Measurements from ENCODE around the gene KNSTRN. TPM values are rescaled to one million over a fixed set of nuclear protein-coding genes. Genes with fewer than 3 reads are reported as not detected.

The KNSTRN gene
- total and polyA plus RNA-seq, 2 of the 8 experiments (the other 6 are each of a cell fraction or from before 2014, with no cell fraction given), result 25.1 to 79.4 TPM

DNA sequence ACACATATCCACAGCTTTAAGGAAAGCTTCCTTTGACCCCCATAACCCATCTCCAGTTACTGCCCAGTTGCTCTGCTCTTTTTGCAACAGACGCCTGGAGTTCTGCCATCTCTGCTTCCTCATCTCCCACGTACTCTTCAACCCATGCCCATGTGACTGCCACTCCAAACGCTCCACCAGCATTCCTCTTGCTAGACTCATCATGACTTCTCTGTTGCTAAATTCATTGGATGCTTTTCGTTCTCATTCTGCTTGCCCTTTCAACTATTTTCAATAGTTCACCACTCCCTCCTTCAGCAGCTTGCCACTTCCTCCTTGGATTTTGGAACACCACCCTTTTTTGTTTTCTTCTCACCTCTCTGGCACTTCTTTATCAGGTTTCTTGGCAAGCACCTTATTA is 2.7 kb upstream of the KNSTRN start (continued):
- TF ChIP-seq, protein P1, sequence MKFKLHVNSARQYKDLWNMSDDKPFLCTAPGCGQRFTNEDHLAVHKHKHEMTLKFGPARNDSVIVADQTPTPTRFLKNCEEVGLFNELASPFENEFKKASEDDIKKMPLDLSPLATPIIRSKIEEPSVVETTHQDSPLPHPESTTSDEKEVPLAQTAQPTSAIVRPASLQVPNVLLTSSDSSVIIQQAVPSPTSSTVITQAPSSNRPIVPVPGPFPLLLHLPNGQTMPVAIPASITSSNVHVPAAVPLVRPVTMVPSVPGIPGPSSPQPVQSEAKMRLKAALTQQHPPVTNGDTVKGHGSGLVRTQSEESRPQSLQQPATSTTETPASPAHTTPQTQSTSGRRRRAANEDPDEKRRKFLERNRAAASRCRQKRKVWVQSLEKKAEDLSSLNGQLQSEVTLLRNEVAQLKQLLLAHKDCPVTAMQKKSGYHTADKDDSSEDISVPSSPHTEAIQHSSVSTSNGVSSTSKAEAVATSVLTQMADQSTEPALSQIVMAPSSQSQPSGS (IDR thresholded peaks at IDR 0.05; ENCODE audit: low read length), result no peak
- no peak for TF ChIP-seq KDM4A (IDR thresholded peaks at IDR 0.05; ENCODE audit: low read depth, low read length, severe bottlenecking)

Data from H1 (cell line).